Natural killer cell (primary cell): ENCODE results near the gene ARNT2. TPM values are rescaled to one million over a fixed set of nuclear protein-coding genes. Genes with fewer than 3 reads are reported as not detected.

ENCODE experiments used
- ATAC-seq, 3 donors: fragments of 150-1000 bp in 2 of 3; fragments of 200-7000 bp in 1 of 3; cut with Tn5 transposase; 1 replicate in 1 of 3; 2 replicates in 2 of 3; pipeline ENCODE4 v1.10.0; 2021; ENCODE audit warnings: mild to moderate bottlenecking in 2 of 3, moderate library complexity in 2 of 3
- DNase-seq, 2 donors: peaks; one replicate each; pipeline versions ENCODE4 v3.0.0 to v3.0.0-alpha.2; 2013 to 2021; ENCODE audit warnings: mixed read lengths in 1 of 2
- H3K27ac ChIP-seq: one replicate; pipeline ENCODE4 v1.5.1; 2013; ENCODE audit warnings: mild to moderate bottlenecking, low read length
- H3K27me3 ChIP-seq: one replicate; pipeline ENCODE4 v1.6.1; 2013; ENCODE audit warnings: low read length; ENCODE audit not compliant: control insufficient read depth, insufficient read depth
- H3K36me3 ChIP-seq: one replicate; pipeline ENCODE4 v1.6.1; 2013; ENCODE audit warnings: low read length; ENCODE audit not compliant: control insufficient read depth, insufficient read depth
- H3K4me1 ChIP-seq: one replicate; pipeline ENCODE4 v1.6.1; 2013; ENCODE audit warnings: low read length; ENCODE audit not compliant: control insufficient read depth, insufficient read depth
- H3K4me3 ChIP-seq: one replicate; pipeline ENCODE4 v1.5.1; 2013; ENCODE audit warnings: low read length
- H3K9me3 ChIP-seq: one replicate; pipeline ENCODE4 v1.6.1; 2013; ENCODE audit warnings: low read length; ENCODE audit not compliant: control insufficient read depth, insufficient read depth
- H3K27ac Mint-ChIP-seq, 2 donors: one replicate each; pipeline ENCODE4 v1.8.0; 2022; ENCODE audit warnings: mild to moderate bottlenecking in 2 of 2, mixed read lengths in 2 of 2, moderate library complexity in 1 of 2
- H3K27me3 Mint-ChIP-seq, 2 donors: one replicate each; pipeline ENCODE4 v1.8.0; 2022; ENCODE audit warnings: low read depth in 2 of 2, mixed read lengths in 2 of 2
- H3K36me3 Mint-ChIP-seq: one replicate; pipeline ENCODE4 v1.8.0; 2022; ENCODE audit warnings: mixed read lengths
- H3K4me1 Mint-ChIP-seq, 2 donors: one replicate each; pipeline ENCODE4 v1.8.0; 2022; ENCODE audit warnings: mixed read lengths in 2 of 2
- H3K4me3 Mint-ChIP-seq: one replicate; pipeline ENCODE4 v1.8.0; 2022; ENCODE audit warnings: mild to moderate bottlenecking, moderate library complexity, mixed read lengths
- H3K9me3 Mint-ChIP-seq, 2 donors: one replicate each; pipeline ENCODE4 v1.8.0; 2022; ENCODE audit warnings: mixed read lengths in 2 of 2
- CTCF ChIP-seq: fragments of 200-600 bp; IDR thresholded peaks from one replicate; pipeline ENCODE4 v1.8.0; 2022; ENCODE audit warnings: antibody characterized with exemption
- WGBS: methylation state at CpG from one replicate; pipeline ENCODE4 v1.1.7; 2013; ENCODE audit warnings: missing lambda C conversion rate; ENCODE audit not compliant: insufficient coverage; 5-methylcytosine and 5-hydroxymethylcytosine counted together
- intact Hi-C: fragments of 100-400 bp; cut with micrococcal nuclease; formaldehyde crosslinking; loops from one replicate; pipeline ENCODE4 v1.14.2; 2022
- total RNA-seq, 4 donors: library from RNA; stranded (reverse); fragments of 120-200 nt in 1 of 4; gene quantifications; one replicate each; pipeline versions ENCODE4 v1.2.3 to v1.2.4, GENCODE V29; 2013 to 2022

ARNT2 gene
- total RNA-seq, 3 donors from 2014 or later (not counting 1 experiment from before 2014, with no cell fraction given), result not detected

- no peak for ATAC-seq
- Mint-ChIP-seq H3K27ac (no peak overlapping the region), H3K27me3 (peaks cover 10 to 24% of the 10 kb centered on the region in 2 donors), H3K9me3 (no peaks in the 10 kb centered on the region), H3K4me1 (no peaks in the 10 kb centered on the region), H3K36me3 (no peaks in the 10 kb centered on the region), H3K4me3 (no peak overlapping the region)
- H3K27ac ChIP-seq, result no peak overlapping the region
- no peak for DNase-seq
- no peak for TF ChIP-seq CTCF
- H3K36me3 ChIP-seq, result no peaks in the 10 kb centered on the region
- no peaks in the 10 kb centered on the region for H3K27me3 ChIP-seq
- intact Hi-C loops, result no loop called here
- WGBS, result 80% methylated on average over 2 of the region's 2 CpGs
- no peak overlapping the region for H3K4me3 ChIP-seq
- H3K9me3 ChIP-seq, result no peaks in the 10 kb centered on the region
- no peaks in the 10 kb centered on the region for H3K4me1 ChIP-seq
Observed at GRCh38 chr15:80432345-80432702, 28.1 kb downstream of the ARNT2 start.

- Histone ChIP-seq H3K27ac (no peak overlapping the region), H3K36me3 (no peaks in the 10 kb centered on the region), H3K4me1 (no peaks in the 10 kb centered on the region), H3K9me3 (no peaks in the 10 kb centered on the region), H3K27me3 (no peaks in the 10 kb centered on the region), H3K4me3 (no peak overlapping the region)
- intact Hi-C loops, result no loop called here
- Mint-ChIP-seq H3K4me1 (no peaks in the 10 kb centered on the region), H3K4me3 (no peak overlapping the region), H3K9me3 (no peaks in the 10 kb centered on the region), H3K27ac (no peak overlapping the region), H3K27me3 (peaks cover 10 to 27% of the 10 kb centered on the region in 2 donors), H3K36me3 (no peaks in the 10 kb centered on the region)
- WGBS, result 93% methylated on average over 5 of the region's 5 CpGs
- DNase-seq, result no peak
- no peak for TF ChIP-seq CTCF
- no peak for ATAC-seq
Observed at GRCh38 chr15:80433836-80434235, 29.7 kb downstream of the ARNT2 start.

GRCh38 chr15:80434926-80435720 lies 30.9 kb downstream of the ARNT2 start:
- 80% methylated on average over 13 of the region's 13 CpGs for WGBS
- Mint-ChIP-seq H3K27ac (no peak overlapping the region), H3K27me3 (peaks cover 10 to 22% of the 10 kb centered on the region in 2 donors), H3K9me3 (no peaks in the 10 kb centered on the region), H3K4me1 (no peaks in the 10 kb centered on the region), H3K36me3 (no peaks in the 10 kb centered on the region), H3K4me3 (no peak overlapping the region)
- no peak for TF ChIP-seq CTCF
- H3K4me1 ChIP-seq, result no peaks in the 10 kb centered on the region
- H3K27me3 ChIP-seq, result no peaks in the 10 kb centered on the region
- no peak overlapping the region for H3K27ac ChIP-seq
- intact Hi-C loops, result no loop called here
- no peaks in the 10 kb centered on the region for H3K9me3 ChIP-seq
- ATAC-seq (no peak), DNase-seq (no peak)
- no peaks in the 10 kb centered on the region for H3K36me3 ChIP-seq
- H3K4me3 ChIP-seq, result no peak overlapping the region
